SK-N-SH (cell line): Measurements from ENCODE around the gene GBP1. TPM values are rescaled to one million over a fixed set of nuclear protein-coding genes. Genes with fewer than 3 reads are reported as not detected.

Experiments used
- CTCF ChIA-PET: fragments of 300-600, 350-600 bp; formaldehyde crosslinking; extraction: SDS; loops from one replicate; lab custom pipeline; 2021; lab: Yijun Ruan, JAX
- POLR2A ChIA-PET: fragments of 350-600 bp; sonication (Branson Sonifier 250); formaldehyde crosslinking; extraction: SDS; loops from one replicate; lab custom pipeline; 2020; ENCODE audit warnings: antibody characterized with exemption, inconsistent platforms; lab: Yijun Ruan, JAX
- DNase-seq: peaks from one replicate; pipeline ENCODE4 v3.0.0; 2012
- H2AFZ ChIP-seq: fragments of 200-600 bp; sonication (generic); 2 replicates; pipeline ENCODE4 v1.8.1; 2016; ENCODE audit warnings: antibody characterized with exemption, mild to moderate bottlenecking, low read depth
- H3F3A ChIP-seq: fragments of 200-600 bp; sonication (generic); replicated peaks from 2 replicates; pipeline ENCODE3; 2016; ENCODE audit warnings: antibody characterized with exemption, mild to moderate bottlenecking; ENCODE audit not compliant: insufficient read depth
- H3K27ac ChIP-seq, 2 experiments: fragments of 200-500 bp in 1 of 2; fragments of 200-600 bp in 1 of 2; sonication (Bioruptor generic) in 1 of 2; sonication (generic), shearing (Covaris generic) in 1 of 2; 2 replicates each; pipeline versions ENCODE4 v1.5.1 to v1.6.1; 2014 to 2016; ENCODE audit warnings: low read depth in 2 of 2, inconsistent platforms in 1 of 2, low read length in 1 of 2, mild to moderate bottlenecking in 1 of 2, mixed read lengths in 1 of 2
- H3K27me3 ChIP-seq: fragments of 200-600 bp; sonication (generic), shearing (Covaris generic); 2 replicates; pipeline ENCODE4 v1.6.1; 2016; ENCODE audit warnings: mixed run types; ENCODE audit not compliant: insufficient read depth
- H3K36me3 ChIP-seq, 2 experiments: fragments of 200-500 bp in 1 of 2; fragments of 200-600 bp in 1 of 2; sonication (Bioruptor generic) in 1 of 2; sonication (generic) in 1 of 2; replicated peaks in 1 of 2; 2 replicates each; pipeline versions ENCODE3 to v1.5.1; 2014 to 2016; ENCODE audit warnings: low read length in 1 of 2, mild to moderate bottlenecking in 1 of 2; ENCODE audit not compliant: insufficient read depth in 2 of 2, control insufficient read depth in 1 of 2
- H3K4me1 ChIP-seq, 2 experiments: fragments of 200-500 bp in 1 of 2; fragments of 200-600 bp in 1 of 2; sonication (Bioruptor generic) in 1 of 2; sonication (generic), shearing (Covaris generic) in 1 of 2; 2 replicates each; pipeline versions ENCODE4 v1.5.1 to v1.6.1; 2014 to 2016; ENCODE audit warnings: low read depth in 1 of 2, low read length in 1 of 2, mixed run types in 1 of 2; ENCODE audit not compliant: insufficient read depth in 2 of 2, control insufficient read depth in 1 of 2
- H3K4me2 ChIP-seq: fragments of 200-600 bp; sonication (generic), shearing (Covaris generic); 2 replicates; pipeline ENCODE4 v1.6.1; 2017; ENCODE audit warnings: mixed run types
- H3K4me3 ChIP-seq, 2 experiments: fragments of 200-500 bp in 1 of 2; fragments of 200-600 bp in 1 of 2; sonication (Bioruptor generic) in 1 of 2; sonication (generic), shearing (Covaris generic) in 1 of 2; 2 replicates each; pipeline versions ENCODE4 v1.5.1 to v1.8.1; 2014 to 2016; ENCODE audit warnings: low read depth in 2 of 2, inconsistent platforms in 1 of 2, low read length in 1 of 2, mild to moderate bottlenecking in 1 of 2, mixed read lengths in 1 of 2, moderate library complexity in 1 of 2
- H3K79me2 ChIP-seq: fragments of 200-600 bp; sonication (generic); 2 replicates; pipeline ENCODE4 v1.8.1; 2017; ENCODE audit warnings: mild to moderate bottlenecking; ENCODE audit not compliant: insufficient read depth
- H3K9ac ChIP-seq: fragments of 200-600 bp; sonication (generic); 2 replicates; pipeline ENCODE4 v1.6.1; 2017; ENCODE audit warnings: mixed run types
- H3K9me2 ChIP-seq: fragments of 200-600 bp; sonication (generic); 2 replicates; pipeline ENCODE4 v1.6.1; 2017; ENCODE audit warnings: mixed run types
- H3K9me3 ChIP-seq: fragments of 200-600 bp; sonication (generic); 2 replicates; pipeline ENCODE4 v1.6.1; 2017; ENCODE audit warnings: mixed run types, mild to moderate bottlenecking, moderate library complexity
- H4K20me1 ChIP-seq: fragments of 200-600 bp; sonication (generic); 2 replicates; pipeline ENCODE4 v1.6.1; 2017; ENCODE audit warnings: mild to moderate bottlenecking, mixed run types; ENCODE audit not compliant: insufficient read depth
- EP300 ChIP-seq, 2 experiments: IDR thresholded peaks; 2 replicates each; pipeline versions ENCODE4 v1.4.0 to v1.6.1; 2012; ENCODE audit warnings: borderline replicate concordance in 1 of 2, low read depth in 1 of 2, low read length in 1 of 2
- FOXJ3 ChIP-seq: sonication (generic); formaldehyde crosslinking; IDR thresholded peaks from 2 replicates; pipeline ENCODE4 v1.5.1; 2020; ENCODE audit warnings: mild to moderate bottlenecking, missing genetic modification reagents
- MEF2A ChIP-seq: IDR thresholded peaks from 2 replicates; pipeline ENCODE4 v1.4.0; 2012; ENCODE audit warnings: low read depth, borderline replicate concordance
- MXI1 ChIP-seq: IDR thresholded peaks from 2 replicates; pipeline ENCODE4 v1.6.1; 2012; ENCODE audit warnings: mild to moderate bottlenecking, low read depth, low read length, improper control_type of control experiment
- NFIC ChIP-seq: IDR thresholded peaks from 2 replicates; pipeline ENCODE4 v1.4.0; 2012; ENCODE audit warnings: borderline replicate concordance
- NRF1 ChIP-seq: IDR thresholded peaks from 2 replicates; pipeline ENCODE4 v1.6.1; 2012; ENCODE audit warnings: low read depth, mild to moderate bottlenecking, low read length
- RCOR1 ChIP-seq: fragments of 150-350 bp; IDR thresholded peaks from 2 replicates; pipeline ENCODE4 v1.6.1; 2017; ENCODE audit warnings: antibody characterized with exemption, low read length
- WGBS: methylation state at CpG from one replicate; pipeline ENCODE4 v1.1.6; 2017; ENCODE audit warnings: low lambda C conversion rate; 5-methylcytosine and 5-hydroxymethylcytosine counted together
- polyA plus RNA-seq, 3 experiments: library from polyadenylated mRNA; depleted of rRNA; stranded (reverse); fragments of >200 nt; gene quantifications; 2 replicates each; pipeline ENCODE4 v1.2.3, GENCODE V29; 2012
- TF ChIP-seq, protein P1 (sequence below): fragments of 150-350 bp; IDR thresholded peaks from 2 replicates; pipeline ENCODE4 v1.6.1; 2016; ENCODE audit warnings: mild to moderate bottlenecking, low read depth, low read length
- TF ChIP-seq, protein P2 (sequence below): fragments of 200-600 bp; sonication (generic); IDR thresholded peaks from 2 replicates; pipeline ENCODE4 v1.6.1; 2017; ENCODE audit warnings: antibody characterized with exemption, mild to moderate bottlenecking, moderate library complexity
- TF ChIP-seq, protein P3 (sequence below): IDR thresholded peaks from 2 replicates; pipeline ENCODE4 v1.6.1; 2012; ENCODE audit warnings: mild to moderate bottlenecking, low read depth, low read length, moderate library complexity
- TF ChIP-seq, protein P4 (sequence below): IDR thresholded peaks from 2 replicates; pipeline ENCODE4 v1.4.0; 2012; ENCODE audit warnings: low read depth
- TF ChIP-seq, protein P5 (sequence below): IDR thresholded peaks from 2 replicates; pipeline ENCODE4 v1.4.0; 2012; ENCODE audit warnings: low read depth, borderline replicate concordance

GBP1 gene
- polyA plus RNA-seq, 1 of the 3 experiments (the other 2 are of a cell fraction), result 7.4 TPM

DNA sequence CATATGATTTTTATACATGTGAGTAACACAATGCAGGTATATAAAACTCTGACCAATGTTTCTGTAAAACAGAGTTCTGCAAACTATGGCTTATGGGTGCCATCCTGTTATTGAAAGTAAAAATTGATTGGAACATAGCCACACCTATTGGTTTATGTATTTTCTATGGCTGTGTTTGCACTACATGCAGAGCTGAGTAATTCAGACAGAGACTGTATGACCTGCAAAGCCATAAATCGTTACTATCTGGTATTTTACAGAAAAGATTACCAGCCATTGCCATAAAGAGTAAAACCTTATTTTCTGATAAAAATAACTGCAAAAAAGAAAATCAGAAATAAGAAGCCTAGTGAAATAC, 13.1 kb downstream of the GBP1 start:
- H3K9ac ChIP-seq, result no peak overlapping the region
- CTCF ChIA-PET, result interaction anchor here (0.6 to 1.0 kb wide), 2 partner anchors 12 to 118 kb away, joined by 3 read pairs; no protein-coding TSS in a partner anchor

More for the DNA sequence above, 13.1 kb downstream of the GBP1 start:
- H3K9me3 ChIP-seq, result no peaks in the 10 kb centered on the region
- POLR2A ChIA-PET, result no interaction called here
- H3K9me2 ChIP-seq, result no peaks in the 10 kb centered on the region
- no peaks in the 10 kb centered on the region for H4K20me1 ChIP-seq
- no peaks in the 10 kb centered on the region for H3K4me1 ChIP-seq
- H3K27ac ChIP-seq, result no peak overlapping the region
- TF ChIP-seq EP300 (IDR thresholded peaks at IDR 0.05; ENCODE audit: borderline replicate concordance in 1 of 2, low read depth in 1 of 2, low read length in 1 of 2) (no peak), MEF2A (no peak), NFIC (no peak), MXI1 (no peak), NRF1 (no peak), FOXJ3 (CRISPR knock-in tag) (no peak), RCOR1 (no peak)
- TF ChIP-seq, protein P1, sequence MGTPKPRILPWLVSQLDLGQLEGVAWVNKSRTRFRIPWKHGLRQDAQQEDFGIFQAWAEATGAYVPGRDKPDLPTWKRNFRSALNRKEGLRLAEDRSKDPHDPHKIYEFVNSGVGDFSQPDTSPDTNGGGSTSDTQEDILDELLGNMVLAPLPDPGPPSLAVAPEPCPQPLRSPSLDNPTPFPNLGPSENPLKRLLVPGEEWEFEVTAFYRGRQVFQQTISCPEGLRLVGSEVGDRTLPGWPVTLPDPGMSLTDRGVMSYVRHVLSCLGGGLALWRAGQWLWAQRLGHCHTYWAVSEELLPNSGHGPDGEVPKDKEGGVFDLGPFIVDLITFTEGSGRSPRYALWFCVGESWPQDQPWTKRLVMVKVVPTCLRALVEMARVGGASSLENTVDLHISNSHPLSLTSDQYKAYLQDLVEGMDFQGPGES, result no peak
- TF ChIP-seq, protein P2, sequence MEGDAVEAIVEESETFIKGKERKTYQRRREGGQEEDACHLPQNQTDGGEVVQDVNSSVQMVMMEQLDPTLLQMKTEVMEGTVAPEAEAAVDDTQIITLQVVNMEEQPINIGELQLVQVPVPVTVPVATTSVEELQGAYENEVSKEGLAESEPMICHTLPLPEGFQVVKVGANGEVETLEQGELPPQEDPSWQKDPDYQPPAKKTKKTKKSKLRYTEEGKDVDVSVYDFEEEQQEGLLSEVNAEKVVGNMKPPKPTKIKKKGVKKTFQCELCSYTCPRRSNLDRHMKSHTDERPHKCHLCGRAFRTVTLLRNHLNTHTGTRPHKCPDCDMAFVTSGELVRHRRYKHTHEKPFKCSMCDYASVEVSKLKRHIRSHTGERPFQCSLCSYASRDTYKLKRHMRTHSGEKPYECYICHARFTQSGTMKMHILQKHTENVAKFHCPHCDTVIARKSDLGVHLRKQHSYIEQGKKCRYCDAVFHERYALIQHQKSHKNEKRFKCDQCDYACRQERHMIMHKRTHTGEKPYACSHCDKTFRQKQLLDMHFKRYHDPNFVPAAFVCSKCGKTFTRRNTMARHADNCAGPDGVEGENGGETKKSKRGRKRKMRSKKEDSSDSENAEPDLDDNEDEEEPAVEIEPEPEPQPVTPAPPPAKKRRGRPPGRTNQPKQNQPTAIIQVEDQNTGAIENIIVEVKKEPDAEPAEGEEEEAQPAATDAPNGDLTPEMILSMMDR, result no peak
- TF ChIP-seq, protein P3, sequence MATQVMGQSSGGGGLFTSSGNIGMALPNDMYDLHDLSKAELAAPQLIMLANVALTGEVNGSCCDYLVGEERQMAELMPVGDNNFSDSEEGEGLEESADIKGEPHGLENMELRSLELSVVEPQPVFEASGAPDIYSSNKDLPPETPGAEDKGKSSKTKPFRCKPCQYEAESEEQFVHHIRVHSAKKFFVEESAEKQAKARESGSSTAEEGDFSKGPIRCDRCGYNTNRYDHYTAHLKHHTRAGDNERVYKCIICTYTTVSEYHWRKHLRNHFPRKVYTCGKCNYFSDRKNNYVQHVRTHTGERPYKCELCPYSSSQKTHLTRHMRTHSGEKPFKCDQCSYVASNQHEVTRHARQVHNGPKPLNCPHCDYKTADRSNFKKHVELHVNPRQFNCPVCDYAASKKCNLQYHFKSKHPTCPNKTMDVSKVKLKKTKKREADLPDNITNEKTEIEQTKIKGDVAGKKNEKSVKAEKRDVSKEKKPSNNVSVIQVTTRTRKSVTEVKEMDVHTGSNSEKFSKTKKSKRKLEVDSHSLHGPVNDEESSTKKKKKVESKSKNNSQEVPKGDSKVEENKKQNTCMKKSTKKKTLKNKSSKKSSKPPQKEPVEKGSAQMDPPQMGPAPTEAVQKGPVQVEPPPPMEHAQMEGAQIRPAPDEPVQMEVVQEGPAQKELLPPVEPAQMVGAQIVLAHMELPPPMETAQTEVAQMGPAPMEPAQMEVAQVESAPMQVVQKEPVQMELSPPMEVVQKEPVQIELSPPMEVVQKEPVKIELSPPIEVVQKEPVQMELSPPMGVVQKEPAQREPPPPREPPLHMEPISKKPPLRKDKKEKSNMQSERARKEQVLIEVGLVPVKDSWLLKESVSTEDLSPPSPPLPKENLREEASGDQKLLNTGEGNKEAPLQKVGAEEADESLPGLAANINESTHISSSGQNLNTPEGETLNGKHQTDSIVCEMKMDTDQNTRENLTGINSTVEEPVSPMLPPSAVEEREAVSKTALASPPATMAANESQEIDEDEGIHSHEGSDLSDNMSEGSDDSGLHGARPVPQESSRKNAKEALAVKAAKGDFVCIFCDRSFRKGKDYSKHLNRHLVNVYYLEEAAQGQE, result no peak
- TF ChIP-seq, protein P4, sequence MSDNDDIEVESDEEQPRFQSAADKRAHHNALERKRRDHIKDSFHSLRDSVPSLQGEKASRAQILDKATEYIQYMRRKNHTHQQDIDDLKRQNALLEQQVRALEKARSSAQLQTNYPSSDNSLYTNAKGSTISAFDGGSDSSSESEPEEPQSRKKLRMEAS, result no peak
- TF ChIP-seq, protein P5, sequence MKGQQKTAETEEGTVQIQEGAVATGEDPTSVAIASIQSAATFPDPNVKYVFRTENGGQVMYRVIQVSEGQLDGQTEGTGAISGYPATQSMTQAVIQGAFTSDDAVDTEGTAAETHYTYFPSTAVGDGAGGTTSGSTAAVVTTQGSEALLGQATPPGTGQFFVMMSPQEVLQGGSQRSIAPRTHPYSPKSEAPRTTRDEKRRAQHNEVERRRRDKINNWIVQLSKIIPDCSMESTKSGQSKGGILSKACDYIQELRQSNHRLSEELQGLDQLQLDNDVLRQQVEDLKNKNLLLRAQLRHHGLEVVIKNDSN, result no peak
- WGBS, result 30% methylated on average over 1 of the region's 1 CpG
- H3K4me2 ChIP-seq, result no peak overlapping the region
- H3K27me3 ChIP-seq, result no peaks in the 10 kb centered on the region
- H2AFZ ChIP-seq, result no peak overlapping the region
- H3K4me3 ChIP-seq, result no peak overlapping the region
- DNase-seq, result no peak
- H3K79me2 ChIP-seq, result no peaks in the 10 kb centered on the region
- peaks cover 0 to 2% of the 10 kb centered on the region in 2 experiments for H3K36me3 ChIP-seq
- no peaks in the 10 kb centered on the region for H3F3A ChIP-seq
